Measurements from ENCODE around the gene SUGCT. TPM values are rescaled to one million over a fixed set of nuclear protein-coding genes. Genes with fewer than 3 reads are reported as not detected.

The SUGCT gene
- total RNA-seq, 1 donor from 2014 or later, result 1.7 TPM

- no peak overlapping the region for H3K4me3 ChIP-seq
- TF ChIP-seq, protein P1, sequence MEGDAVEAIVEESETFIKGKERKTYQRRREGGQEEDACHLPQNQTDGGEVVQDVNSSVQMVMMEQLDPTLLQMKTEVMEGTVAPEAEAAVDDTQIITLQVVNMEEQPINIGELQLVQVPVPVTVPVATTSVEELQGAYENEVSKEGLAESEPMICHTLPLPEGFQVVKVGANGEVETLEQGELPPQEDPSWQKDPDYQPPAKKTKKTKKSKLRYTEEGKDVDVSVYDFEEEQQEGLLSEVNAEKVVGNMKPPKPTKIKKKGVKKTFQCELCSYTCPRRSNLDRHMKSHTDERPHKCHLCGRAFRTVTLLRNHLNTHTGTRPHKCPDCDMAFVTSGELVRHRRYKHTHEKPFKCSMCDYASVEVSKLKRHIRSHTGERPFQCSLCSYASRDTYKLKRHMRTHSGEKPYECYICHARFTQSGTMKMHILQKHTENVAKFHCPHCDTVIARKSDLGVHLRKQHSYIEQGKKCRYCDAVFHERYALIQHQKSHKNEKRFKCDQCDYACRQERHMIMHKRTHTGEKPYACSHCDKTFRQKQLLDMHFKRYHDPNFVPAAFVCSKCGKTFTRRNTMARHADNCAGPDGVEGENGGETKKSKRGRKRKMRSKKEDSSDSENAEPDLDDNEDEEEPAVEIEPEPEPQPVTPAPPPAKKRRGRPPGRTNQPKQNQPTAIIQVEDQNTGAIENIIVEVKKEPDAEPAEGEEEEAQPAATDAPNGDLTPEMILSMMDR (IDR thresholded peaks at IDR 0.05), result no peak
- H3K4me1 ChIP-seq, result no peaks in the 10 kb centered on the region
- no peaks in the 10 kb centered on the region for H3K36me3 ChIP-seq
- ATAC-seq, result no peak
- no peak for DNase-seq
- H3K27ac ChIP-seq, result no peak overlapping the region
- H3K9me3 ChIP-seq, result no peaks in the 10 kb centered on the region
- H3K27me3 ChIP-seq (ENCODE audit: low read depth), result no peaks in the 10 kb centered on the region
- intact Hi-C loops (cut with DNase I), result no loop called here
Measured at GRCh38 chr7:40470817-40471216, 336.0 kb downstream of the SUGCT start.

GRCh38 chr7:40471891-40472290 is 337.1 kb downstream of the SUGCT start:
- TF ChIP-seq, protein P1 (IDR thresholded peaks at IDR 0.05), result no peak
- intact Hi-C loops (cut with DNase I), result no loop called here
- ATAC-seq, result no peak
- Histone ChIP-seq H3K27me3 (ENCODE audit: low read depth) (no peaks in the 10 kb centered on the region), H3K4me3 (no peak overlapping the region), H3K9me3 (no peaks in the 10 kb centered on the region), H3K4me1 (no peaks in the 10 kb centered on the region), H3K36me3 (no peaks in the 10 kb centered on the region), H3K27ac (no peak overlapping the region)
- no peak for DNase-seq

GRCh38 chr7:40474790-40475680 is 340.2 kb downstream of the SUGCT start:
- Histone ChIP-seq H3K4me3 (no peak overlapping the region), H3K27ac (no peak overlapping the region), H3K27me3 (ENCODE audit: low read depth) (no peaks in the 10 kb centered on the region), H3K36me3 (no peaks in the 10 kb centered on the region), H3K9me3 (no peaks in the 10 kb centered on the region), H3K4me1 (no peaks in the 10 kb centered on the region)
- intact Hi-C loops (cut with DNase I), result no loop called here
- DNase-seq (no peak), ATAC-seq (no peak)
- TF ChIP-seq, protein P1 (IDR thresholded peaks at IDR 0.05), result no peak

DNA sequence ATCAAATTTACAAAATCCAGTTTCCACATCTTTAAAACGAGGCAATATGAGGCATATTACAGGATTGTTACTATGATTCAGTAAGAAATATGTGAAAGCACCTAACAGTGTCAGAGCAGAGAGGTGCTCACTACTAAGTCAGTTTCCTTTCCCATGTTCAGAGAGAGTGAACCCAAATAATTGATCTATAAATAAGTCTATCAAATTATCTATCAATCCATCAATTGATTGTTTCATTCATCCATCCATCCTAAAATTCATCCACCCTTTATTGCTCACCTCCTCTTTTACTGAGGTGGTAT is 340.8 kb downstream of the SUGCT start:
- H3K27ac ChIP-seq, result no peak overlapping the region
- DNase-seq (no peak), ATAC-seq (no peak)
- H3K4me1 ChIP-seq, result no peaks in the 10 kb centered on the region
- no peak overlapping the region for H3K4me3 ChIP-seq
- TF ChIP-seq, protein P1 (IDR thresholded peaks at IDR 0.05), result no peak
- H3K27me3 ChIP-seq (ENCODE audit: low read depth), result no peaks in the 10 kb centered on the region
- no peaks in the 10 kb centered on the region for H3K36me3 ChIP-seq
- intact Hi-C loops (cut with DNase I), result no loop called here
- no peaks in the 10 kb centered on the region for H3K9me3 ChIP-seq

- Histone ChIP-seq H3K36me3 (no peaks in the 10 kb centered on the region), H3K27ac (no peak overlapping the region), H3K9me3 (no peaks in the 10 kb centered on the region), H3K27me3 (ENCODE audit: low read depth) (no peaks in the 10 kb centered on the region), H3K4me1 (no peaks in the 10 kb centered on the region), H3K4me3 (no peak overlapping the region)
- TF ChIP-seq, protein P1 (IDR thresholded peaks at IDR 0.05), result no peak
- ATAC-seq, result no peak
- DNase-seq, result no peak
- intact Hi-C loops (cut with DNase I), result no loop called here
Measured at GRCh38 chr7:40477094-40477493, 342.3 kb downstream of the SUGCT start.

Data from lower lobe of right lung (tissue), 2 donors.